Measurements from ENCODE around the gene TMPRSS3. TPM values are rescaled to one million over a fixed set of nuclear protein-coding genes. Genes with fewer than 3 reads are reported as not detected.
A peak's percentile ranks its signal among the peaks of the same experiment; 100 is the strongest.

The TMPRSS3 gene
- total RNA-seq, 1 donor from 2014 or later, result 1.7 TPM

DNA sequence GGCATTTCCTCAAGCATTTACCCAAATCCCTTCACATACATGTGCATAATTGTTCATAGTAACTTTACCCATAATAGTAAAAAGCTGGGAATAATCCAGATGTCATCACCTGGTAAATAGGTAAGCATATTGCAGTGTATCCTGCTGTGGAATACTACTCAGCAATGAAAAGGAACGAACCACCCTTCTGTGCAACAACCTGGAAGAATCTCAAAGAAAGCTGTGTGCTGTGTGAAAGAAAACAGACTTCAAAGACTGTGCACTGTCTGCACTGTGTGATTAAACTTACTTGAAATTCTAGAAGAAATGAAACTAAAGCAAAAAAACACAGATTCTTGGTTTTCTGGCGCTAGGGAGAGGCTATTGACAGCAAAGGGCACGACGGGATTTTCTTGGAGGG, 58.6 kb downstream of the TMPRSS3 start:
- DNase-seq (ENCODE audit: low spot score), result no peak

DNA sequence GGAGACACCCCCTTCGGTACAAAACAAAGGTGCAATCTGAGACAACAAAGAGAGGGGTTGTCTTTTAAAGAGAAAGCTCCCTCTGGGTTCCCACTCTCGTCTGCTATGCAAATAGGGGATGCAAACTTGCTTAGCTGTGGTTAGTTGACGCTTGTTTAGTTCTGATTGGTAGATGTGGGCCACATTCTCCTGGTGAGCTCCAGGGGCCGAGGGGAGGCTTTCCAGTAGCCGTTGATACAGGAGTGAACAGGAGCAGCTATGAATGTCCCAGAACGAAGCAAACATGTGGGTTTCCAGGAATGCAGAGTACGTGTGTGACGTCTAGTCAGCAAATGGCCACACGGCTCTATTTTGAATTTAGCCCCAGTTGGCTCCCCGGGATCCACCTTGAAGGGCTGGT, 59.8 kb downstream of the TMPRSS3 start:
- peak; percentile 25 for DNase-seq (ENCODE audit: low spot score)

DNA sequence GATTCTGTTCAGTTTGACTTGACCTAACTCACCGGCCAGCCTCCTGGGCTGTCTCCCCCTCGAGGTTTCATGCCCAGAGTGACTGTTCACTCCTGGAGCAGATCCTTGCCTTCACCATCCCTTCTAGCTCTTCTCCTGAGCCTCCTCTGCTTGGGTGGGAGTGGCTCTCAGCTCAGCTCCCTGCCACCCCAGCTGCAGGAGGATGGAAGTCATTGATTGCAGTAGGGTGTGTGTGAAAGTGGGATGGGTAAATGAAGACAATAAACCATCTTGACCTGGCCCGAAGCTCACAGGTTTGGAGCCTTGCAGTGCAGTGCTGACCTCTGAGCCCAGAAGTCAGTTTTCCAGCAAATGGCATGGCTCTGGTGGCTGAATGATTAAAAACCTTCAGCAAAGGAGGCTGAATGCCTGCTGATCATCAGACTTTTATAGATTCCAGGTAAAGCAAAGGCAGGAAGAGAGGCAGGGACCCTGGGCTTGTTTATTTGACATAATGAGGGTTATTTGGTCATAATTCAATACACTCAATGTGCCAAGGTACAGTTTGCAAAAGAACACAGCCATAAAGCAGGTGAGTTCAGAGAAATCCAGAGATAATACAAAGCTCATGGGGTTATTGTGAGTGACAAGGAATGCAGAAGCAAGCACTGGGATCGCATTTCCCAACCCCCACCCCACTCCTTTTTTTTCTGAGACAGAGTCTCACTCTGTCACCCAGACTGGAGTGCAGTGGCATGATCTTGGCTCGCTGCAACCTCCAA, 63.1 kb downstream of the TMPRSS3 start:
- peak; percentile 20 for DNase-seq (ENCODE audit: low spot score)

DNA sequence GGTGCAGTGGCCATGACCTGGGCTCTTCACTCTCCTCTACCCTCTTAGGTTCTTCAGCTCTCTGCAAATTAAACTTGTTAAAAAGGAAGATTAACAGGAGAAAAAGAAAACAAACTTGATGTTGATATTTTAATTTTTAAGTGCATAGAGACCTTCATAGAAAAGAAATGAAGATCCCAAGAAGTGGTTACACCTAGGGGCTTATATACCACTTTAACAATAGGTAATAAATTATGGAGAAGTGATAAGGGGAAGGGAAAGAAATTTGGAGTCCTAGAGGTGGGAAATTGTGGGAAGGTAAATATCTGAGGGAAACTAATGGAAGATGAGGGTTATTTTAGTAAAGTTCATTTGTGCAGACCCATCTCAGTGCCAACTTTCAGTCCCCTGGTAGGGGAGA, 64.2 kb downstream of the TMPRSS3 start:
- DNase-seq (ENCODE audit: low spot score), result no peak

DNA sequence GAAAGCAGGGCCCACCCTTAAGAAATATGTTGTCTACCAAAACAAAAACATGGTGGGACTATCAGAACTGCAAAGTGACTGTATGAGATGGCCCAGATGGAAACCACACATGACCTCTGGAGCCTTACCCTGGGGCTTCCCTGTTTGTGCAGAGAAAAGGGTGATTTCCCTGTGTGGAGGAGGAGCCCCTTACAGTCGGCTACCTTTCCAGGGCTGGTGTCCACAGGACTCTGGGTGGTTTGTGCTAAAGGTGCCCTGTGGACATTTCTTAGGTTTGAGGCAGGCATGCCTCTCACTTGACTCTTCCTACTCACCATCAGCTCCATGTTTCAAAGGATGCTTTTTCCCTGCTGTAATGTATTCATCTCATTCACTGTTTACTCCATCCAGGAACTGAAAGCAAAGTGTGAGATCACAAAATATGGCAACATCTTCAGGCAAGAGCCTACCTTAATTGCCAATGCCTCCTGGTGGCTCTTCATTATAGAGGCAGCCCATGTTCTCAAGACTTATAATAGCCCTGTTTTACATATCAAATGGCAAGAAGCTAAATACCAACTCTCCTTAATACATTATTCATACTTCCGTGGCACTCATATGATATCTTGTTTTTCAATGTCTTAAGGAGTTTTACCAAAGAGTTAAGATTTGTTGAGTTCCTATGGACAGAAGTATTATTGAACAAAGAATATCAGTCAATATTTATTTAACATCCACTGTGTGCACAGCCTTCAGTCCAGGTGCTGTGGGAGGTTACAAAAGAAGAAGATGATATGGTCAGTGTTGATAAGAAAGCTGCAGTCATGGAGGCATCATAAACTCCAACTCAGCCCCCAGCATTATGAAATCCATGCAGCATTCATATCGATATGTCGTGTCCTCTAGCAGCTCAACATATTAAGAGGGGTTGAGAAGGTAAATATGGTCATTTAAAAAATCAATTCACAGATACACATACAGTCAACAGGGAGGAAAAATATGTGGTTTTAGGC, 65.2 kb downstream of the TMPRSS3 start:
- no peak for DNase-seq (ENCODE audit: low spot score)

DNA sequence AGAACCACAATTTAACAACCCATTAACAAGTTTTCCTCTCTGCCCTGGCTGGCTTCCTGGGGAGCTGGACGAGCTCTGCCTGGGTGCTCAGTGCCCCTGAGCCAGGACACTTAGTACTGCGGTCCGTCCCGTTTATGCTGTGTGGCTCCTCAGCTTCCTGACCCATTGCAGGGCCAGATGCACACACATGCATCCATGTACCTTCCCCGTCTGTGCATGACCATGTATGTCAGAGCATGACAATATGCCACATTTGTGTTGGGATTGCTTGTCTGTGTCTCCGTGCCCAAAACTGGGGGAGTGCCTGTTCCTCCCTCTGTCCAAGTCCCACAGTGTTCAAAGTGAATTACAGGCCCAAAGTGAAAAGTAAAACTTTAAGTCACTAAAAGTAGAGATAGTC, 71.0 kb downstream of the TMPRSS3 start:
- no peak for DNase-seq (ENCODE audit: low spot score)

Other genes with a start within 250 kb of the TMPRSS3 start
- gene ABCG1, start 176.9 kb downstream of the TMPRSS3 start, total RNA-seq, result 20.1 TPM
- gene TFF3, start 80.6 kb downstream of the TMPRSS3 start, total RNA-seq, result 3.0 TPM
- gene TFF2, start 45.1 kb downstream of the TMPRSS3 start, total RNA-seq, result not detected
- 2.6 TPM for gene TFF1, start 29.5 kb downstream of the TMPRSS3 start, total RNA-seq
- 1.4 TPM for gene UBASH3A, start 7.8 kb upstream of the TMPRSS3 start, total RNA-seq
- 7.8 TPM for gene RSPH1, start 100.2 kb upstream of the TMPRSS3 start, total RNA-seq
- gene SLC37A1, start 117.8 kb upstream of the TMPRSS3 start, total RNA-seq, result 48.0 TPM

Data from ureter (tissue), 1 donor.